Nephron progenitor cell (in vitro differentiated cells): Measurements from ENCODE around the gene WDCP.

ENCODE experiments used
- DNase-seq: peaks from one replicate; pipeline ENCODE4 v3.0.0; 2021
- H3K27ac Mint-ChIP-seq: 2 replicates; pipeline ENCODE4 v1.8.0; 2021; ENCODE audit warnings: mild to moderate bottlenecking, moderate library complexity, mixed read lengths
- H3K27me3 Mint-ChIP-seq: 2 replicates; pipeline ENCODE4 v1.8.0; 2021; ENCODE audit warnings: mild to moderate bottlenecking, low read depth, mixed read lengths; ENCODE audit not compliant: poor library complexity
- H3K36me3 Mint-ChIP-seq: 2 replicates; pipeline ENCODE4 v1.8.0; 2021; ENCODE audit warnings: low read depth, mixed read lengths
- H3K4me1 Mint-ChIP-seq: 2 replicates; pipeline ENCODE4 v1.8.0; 2021; ENCODE audit warnings: mixed read lengths
- H3K4me3 Mint-ChIP-seq: 2 replicates; pipeline ENCODE4 v1.8.0; 2021; ENCODE audit warnings: mild to moderate bottlenecking, moderate library complexity, mixed read lengths
- H3K9me3 Mint-ChIP-seq: 2 replicates; pipeline ENCODE4 v1.8.0; 2021; ENCODE audit warnings: mild to moderate bottlenecking, moderate library complexity, mixed read lengths
- CTCF ChIP-seq: fragments of 200-600 bp; sonication (generic); IDR thresholded peaks from 2 replicates; pipeline ENCODE4 v1.5.0; 2021; ENCODE audit warnings: antibody characterized with exemption

Gene WDCP

GRCh38 chr2:23993736-23994269, 53.4 kb downstream of the WDCP start:
- no peaks in the 10 kb centered on the region for H3K27me3 Mint-ChIP-seq
- no peak overlapping the region for H3K4me3 Mint-ChIP-seq
- no peaks in the 10 kb centered on the region for H3K9me3 Mint-ChIP-seq
- no peak for TF ChIP-seq CTCF
- no peak for DNase-seq
- H3K27ac Mint-ChIP-seq = peak overlapping the region; percentile 66
- no peaks in the 10 kb centered on the region for H3K4me1 Mint-ChIP-seq
- H3K36me3 Mint-ChIP-seq = peaks cover 39% of the 10 kb centered on the region

- H3K27me3 Mint-ChIP-seq = no peaks in the 10 kb centered on the region
- no peak overlapping the region for H3K4me3 Mint-ChIP-seq
- DNase-seq = no peak
- peaks cover 39% of the 10 kb centered on the region for H3K36me3 Mint-ChIP-seq
- no peaks in the 10 kb centered on the region for H3K4me1 Mint-ChIP-seq
- H3K27ac Mint-ChIP-seq = peak overlapping the region; percentile 38
- no peak for TF ChIP-seq CTCF
- no peaks in the 10 kb centered on the region for H3K9me3 Mint-ChIP-seq
Observed at GRCh38 chr2:23992931-23993330, 54.3 kb downstream of the WDCP start.

- Mint-ChIP-seq H3K36me3 (peaks cover 46% of the 10 kb centered on the region), H3K9me3 (no peaks in the 10 kb centered on the region), H3K27me3 (no peaks in the 10 kb centered on the region), H3K4me3 (no peak overlapping the region), H3K27ac (no peak overlapping the region), H3K4me1 (no peaks in the 10 kb centered on the region)
- DNase-seq = no peak
- no peak for TF ChIP-seq CTCF
Observed at GRCh38 chr2:23988371-23988770, 58.8 kb downstream of the WDCP start.
